Neural cell (in vitro differentiated cells): Measurements from ENCODE around the gene KCTD18.

Experiments used
- EP300 ChIP-seq: fragments of 450-650 bp; conservative IDR thresholded peaks from 2 replicates; pipeline ENCODE4 v1.6.1; 2014; ENCODE audit warnings: antibody characterized with exemption, mild to moderate bottlenecking, moderate library complexity; ENCODE audit not compliant: poor library complexity, severe bottlenecking
- EZH2 ChIP-seq: fragments of 200-600, 300-800 bp; shearing (Covaris generic), sonication (generic); IDR thresholded peaks from 2 replicates; pipeline ENCODE4 v1.6.1; 2014; ENCODE audit warnings: antibody characterized with exemption, low read length, borderline replicate concordance, mild to moderate bottlenecking; ENCODE audit not compliant: insufficient read depth, poor library complexity, severe bottlenecking
- MXI1 ChIP-seq: fragments of 450-650 bp; conservative IDR thresholded peaks from 2 replicates; pipeline ENCODE4 v1.6.1; 2014; ENCODE audit warnings: antibody characterized with exemption, mild to moderate bottlenecking; ENCODE audit not compliant: poor library complexity, severe bottlenecking
- POLR2AphosphoS5 ChIP-seq: IDR thresholded peaks from 2 replicates; pipeline ENCODE4 v1.6.1; 2012
- RAD21 ChIP-seq: fragments of 450-650 bp; conservative IDR thresholded peaks from 2 replicates; pipeline ENCODE4 v1.6.1; 2014; ENCODE audit warnings: antibody characterized with exemption, mild to moderate bottlenecking, moderate library complexity
- SMC3 ChIP-seq: fragments of 450-650 bp; conservative IDR thresholded peaks from 2 replicates; pipeline ENCODE4 v1.6.1; 2014; ENCODE audit warnings: antibody characterized with exemption, mild to moderate bottlenecking, moderate library complexity; ENCODE audit not compliant: poor library complexity
- TF ChIP-seq, protein P1 (sequence below): fragments of 450-650 bp; IDR thresholded peaks from 2 replicates; pipeline ENCODE4 v1.5.1; 2014; ENCODE audit warnings: antibody characterized with exemption, mild to moderate bottlenecking, moderate library complexity; ENCODE audit not compliant: poor library complexity, severe bottlenecking

- TF ChIP-seq, protein P1, sequence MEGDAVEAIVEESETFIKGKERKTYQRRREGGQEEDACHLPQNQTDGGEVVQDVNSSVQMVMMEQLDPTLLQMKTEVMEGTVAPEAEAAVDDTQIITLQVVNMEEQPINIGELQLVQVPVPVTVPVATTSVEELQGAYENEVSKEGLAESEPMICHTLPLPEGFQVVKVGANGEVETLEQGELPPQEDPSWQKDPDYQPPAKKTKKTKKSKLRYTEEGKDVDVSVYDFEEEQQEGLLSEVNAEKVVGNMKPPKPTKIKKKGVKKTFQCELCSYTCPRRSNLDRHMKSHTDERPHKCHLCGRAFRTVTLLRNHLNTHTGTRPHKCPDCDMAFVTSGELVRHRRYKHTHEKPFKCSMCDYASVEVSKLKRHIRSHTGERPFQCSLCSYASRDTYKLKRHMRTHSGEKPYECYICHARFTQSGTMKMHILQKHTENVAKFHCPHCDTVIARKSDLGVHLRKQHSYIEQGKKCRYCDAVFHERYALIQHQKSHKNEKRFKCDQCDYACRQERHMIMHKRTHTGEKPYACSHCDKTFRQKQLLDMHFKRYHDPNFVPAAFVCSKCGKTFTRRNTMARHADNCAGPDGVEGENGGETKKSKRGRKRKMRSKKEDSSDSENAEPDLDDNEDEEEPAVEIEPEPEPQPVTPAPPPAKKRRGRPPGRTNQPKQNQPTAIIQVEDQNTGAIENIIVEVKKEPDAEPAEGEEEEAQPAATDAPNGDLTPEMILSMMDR: no peak
- TF ChIP-seq SMC3 (no peak), MXI1 (no peak), EZH2 (no peak), RAD21 (no peak), POLR2AphosphoS5 (no peak), EP300 (no peak)
These were observed 60.7 kb downstream of the KCTD18 start for GRCh38 chr2:200449149-200449548.
